HepG2 (cell line): ENCODE data around the gene NAV1. TPM values are rescaled to one million over a fixed set of nuclear protein-coding genes. Genes with fewer than 3 reads are reported as not detected.

ENCODE experiments used
- CEBPG ChIP-seq: IDR thresholded peaks from 2 replicates; pipeline ENCODE4 v1.6.1; 2016
- ELF1 ChIP-seq: sonication (generic); formaldehyde crosslinking; IDR thresholded peaks from 2 replicates; pipeline ENCODE4 v1.4.0; 2020; ENCODE audit warnings: missing genetic modification reagents
- HCFC1 ChIP-seq: fragments of 150-350 bp; IDR thresholded peaks from 2 replicates; pipeline ENCODE4 v1.6.1; 2014; ENCODE audit warnings: low read depth, low read length
- IKZF4 ChIP-seq: sonication (generic); formaldehyde crosslinking; IDR thresholded peaks from 2 replicates; pipeline ENCODE4 v1.5.1; 2020; ENCODE audit warnings: borderline replicate concordance, mild to moderate bottlenecking, low read depth, missing genetic modification reagents; ENCODE audit errors: not compliant biosample characterization
- KLF6 ChIP-seq: IDR thresholded peaks from 2 replicates; pipeline ENCODE4 v1.8.0; 2016; ENCODE audit warnings: missing biosample characterization, missing genetic modification reagents
- MAX ChIP-seq: IDR thresholded peaks from 2 replicates; pipeline ENCODE4 v1.6.1; 2012; ENCODE audit warnings: inconsistent platforms
- NR2C2 ChIP-seq: sonication (generic); formaldehyde crosslinking; IDR thresholded peaks from 2 replicates; pipeline ENCODE4 v1.4.0; 2020; ENCODE audit warnings: missing genetic modification reagents, mild to moderate bottlenecking, moderate library complexity, borderline replicate concordance
- PHF20 ChIP-seq: sonication (generic); formaldehyde crosslinking; IDR thresholded peaks from 2 replicates; pipeline ENCODE4 v1.5.0; 2020; ENCODE audit warnings: mild to moderate bottlenecking, missing genetic modification reagents
- PRPF4 ChIP-seq: fragments of 200-400 bp; formaldehyde crosslinking; IDR thresholded peaks from 2 replicates; pipeline ENCODE4 v1.6.1; 2016; ENCODE audit warnings: low read length, low read depth; ENCODE audit not compliant: poor library complexity, severe bottlenecking
- REST ChIP-seq, 2 experiments: IDR thresholded peaks; 2 replicates each; pipeline ENCODE4 v1.6.1; 2011 to 2012; ENCODE audit warnings: low read length in 2 of 2, borderline replicate concordance in 1 of 2, low read depth in 1 of 2, mild to moderate bottlenecking in 1 of 2, moderate library complexity in 1 of 2
- RFX1 ChIP-seq: fragments of 450-650 bp; IDR thresholded peaks from 2 replicates; pipeline ENCODE4 v1.6.1; 2017
- SOX13 ChIP-seq, 3 experiments: fragments of 450-650 bp in 1 of 3; sonication (generic) in 1 of 3; formaldehyde crosslinking in 1 of 3; IDR thresholded peaks in 2 of 3; conservative IDR thresholded peaks in 1 of 3; 2 replicates each; pipeline versions ENCODE4 v1.5.0 to v1.6.1; 2016 to 2020; ENCODE audit warnings: antibody characterized with exemption in 1 of 3, mild to moderate bottlenecking in 1 of 3, missing compliant biosample characterization in 1 of 3, missing genetic modification reagents in 1 of 3, moderate library complexity in 1 of 3
- ZNF124 ChIP-seq: sonication (generic); formaldehyde crosslinking; IDR thresholded peaks from 2 replicates; pipeline ENCODE4 v1.4.0; 2020; ENCODE audit warnings: missing genetic modification reagents
- ZNF224 ChIP-seq: sonication (generic); formaldehyde crosslinking; IDR thresholded peaks from 2 replicates; pipeline ENCODE4 v1.5.0; 2020; ENCODE audit warnings: mild to moderate bottlenecking, missing genetic modification reagents
- ZNF687 ChIP-seq: sonication (generic); formaldehyde crosslinking; IDR thresholded peaks from 2 replicates; pipeline ENCODE4 v1.5.1; 2020; ENCODE audit warnings: mild to moderate bottlenecking, missing genetic modification reagents, moderate library complexity
- ZNF713 ChIP-seq: sonication (generic); formaldehyde crosslinking; IDR thresholded peaks from 2 replicates; pipeline ENCODE4 v1.4.0; 2020; ENCODE audit warnings: mild to moderate bottlenecking, missing genetic modification reagents
- polyA plus RNA-seq, 8 experiments: library from polyadenylated mRNA; depleted of rRNA in 3 of 8; stranded (reverse) in 7 of 8; unstranded in 1 of 8; fragments of >200 nt; fragmentation: Illumina TruSeq in 4 of 8; extraction: Trizol in 4 of 8; gene quantifications; 2 replicates each; pipeline versions ENCODE4 v1.2.1 to v1.2.3, GENCODE V29; 2011 to 2016; ENCODE audit warnings: low read depth in 4 of 8, missing spikeins in 1 of 8, mixed read lengths in 1 of 8; ENCODE audit not compliant: insufficient read depth in 1 of 8
- total RNA-seq, 5 experiments: library from RNA; depleted of rRNA; stranded (reverse); fragments of >200 nt; fragmentation: Illumina TruSeq; extraction: Trizol; gene quantifications; 2 replicates each; pipeline ENCODE4 v1.2.3, GENCODE V29; 2016; ENCODE audit warnings: low read depth in 1 of 5

NAV1 gene
- total and polyA plus RNA-seq, 2 of the 13 experiments (the other 11 are each of a cell fraction or from before 2014, with no cell fraction given), result not detected

- TF ChIP-seq REST (IDR thresholded peaks at IDR 0.05; ENCODE audit: borderline replicate concordance in 1 of 2, low read depth in 1 of 2, low read length in 2 of 2) (peak in 1 of 2 experiments; percentile 14; a peak in 1 of 4 replicates), ZNF687 (CRISPR knock-in tag) (peak; percentile 86), ELF1 (CRISPR knock-in tag) (no peak), ZNF713 (no peak), IKZF4 (CRISPR knock-in tag) (no peak), PHF20 (CRISPR knock-in tag) (0 out of 2 replicates have a peak, but pooled peaks have one; percentile 15), RFX1 (peak; percentile 26; the same call in 1 of the 2 replicates), NR2C2 (no peak; the same call in 1 of the 2 replicates), CEBPG (CRISPR knock-in tag) (0 out of 2 replicates have a peak, but pooled peaks have one; percentile 15), KLF6 (CRISPR knock-in tag) (no peak), MAX (peak; percentile 40; the same call in 1 of the 2 replicates), PRPF4 (no peak), SOX13 (IDR thresholded peaks at IDR 0.05) (no peak), SOX13 (CRISPR knock-in tag; conservative IDR thresholded peaks at IDR 0.05 in 1 of 2, IDR thresholded peaks at IDR 0.05 in 1 of 2) (peak in 1 of 2 experiments; percentile 50; a peak in 1 of 4 replicates), ZNF124 (CRISPR knock-in tag) (0 out of 2 replicates have a peak, but pooled peaks have one; percentile 23), HCFC1 (no peak), ZNF224 (CRISPR knock-in tag) (no peak)
Measured at GRCh38 chr1:201495551-201496295, 43.2 kb upstream of the NAV1 start (continued).
